Measurements from ENCODE around the gene SPATA20. TPM values are rescaled to one million over a fixed set of nuclear protein-coding genes. Genes with fewer than 3 reads are reported as not detected.

The SPATA20 gene
- total and polyA plus RNA-seq, 9 donors, result 43.5 to 81.2 (median 60.5) TPM

GRCh38 chr17:50519141-50519834 lies 27.7 kb upstream of the SPATA20 start:
- intact Hi-C loops (cut with DNase I), result no loop called here
- Histone ChIP-seq H3K27me3 (no peaks in the 10 kb centered on the region), H3K4me3 (no peak overlapping the region), H3K9me3 (no peaks in the 10 kb centered on the region), H3K27ac (peak overlapping the region; percentile 71 to 73), H3K4me1 (ENCODE audit: insufficient read depth) (peaks cover 25% of the 10 kb centered on the region), H3K36me3 (no peaks in the 10 kb centered on the region)
- WGBS, 3 donors, result 73 to 75% (median 73%) methylated on average over 8 of the region's 8 CpGs
- no peak for TF ChIP-seq POLR2A (IDR thresholded peaks at IDR 0.05)
- TF ChIP-seq, protein P1, sequence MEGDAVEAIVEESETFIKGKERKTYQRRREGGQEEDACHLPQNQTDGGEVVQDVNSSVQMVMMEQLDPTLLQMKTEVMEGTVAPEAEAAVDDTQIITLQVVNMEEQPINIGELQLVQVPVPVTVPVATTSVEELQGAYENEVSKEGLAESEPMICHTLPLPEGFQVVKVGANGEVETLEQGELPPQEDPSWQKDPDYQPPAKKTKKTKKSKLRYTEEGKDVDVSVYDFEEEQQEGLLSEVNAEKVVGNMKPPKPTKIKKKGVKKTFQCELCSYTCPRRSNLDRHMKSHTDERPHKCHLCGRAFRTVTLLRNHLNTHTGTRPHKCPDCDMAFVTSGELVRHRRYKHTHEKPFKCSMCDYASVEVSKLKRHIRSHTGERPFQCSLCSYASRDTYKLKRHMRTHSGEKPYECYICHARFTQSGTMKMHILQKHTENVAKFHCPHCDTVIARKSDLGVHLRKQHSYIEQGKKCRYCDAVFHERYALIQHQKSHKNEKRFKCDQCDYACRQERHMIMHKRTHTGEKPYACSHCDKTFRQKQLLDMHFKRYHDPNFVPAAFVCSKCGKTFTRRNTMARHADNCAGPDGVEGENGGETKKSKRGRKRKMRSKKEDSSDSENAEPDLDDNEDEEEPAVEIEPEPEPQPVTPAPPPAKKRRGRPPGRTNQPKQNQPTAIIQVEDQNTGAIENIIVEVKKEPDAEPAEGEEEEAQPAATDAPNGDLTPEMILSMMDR (IDR thresholded peaks at IDR 0.05), result no peak
- TF ChIP-seq EP300 (IDR thresholded peaks at IDR 0.05), result no peak
- DNase-seq, result no peak

GRCh38 chr17:50520483-50520882 lies 26.5 kb upstream of the SPATA20 start:
- no peak overlapping the region for H3K4me3 ChIP-seq
- TF ChIP-seq, protein P1 (IDR thresholded peaks at IDR 0.05), result no peak
- TF ChIP-seq EP300 (IDR thresholded peaks at IDR 0.05) (no peak), POLR2A (IDR thresholded peaks at IDR 0.05) (no peak)
- H3K36me3 ChIP-seq, result no peaks in the 10 kb centered on the region
- peaks cover 16% of the 10 kb centered on the region for H3K4me1 ChIP-seq (ENCODE audit: insufficient read depth)
- intact Hi-C loops (cut with DNase I), result no loop called here
- H3K27ac ChIP-seq, result peak overlapping the region in 1 of 2 donors; percentile 1
- no peaks in the 10 kb centered on the region for H3K9me3 ChIP-seq
- no peaks in the 10 kb centered on the region for H3K27me3 ChIP-seq
- DNase-seq, result no peak
- 54 to 60% (median 56%) methylated on average over 2 of the region's 2 CpGs for WGBS, 3 donors

DNA sequence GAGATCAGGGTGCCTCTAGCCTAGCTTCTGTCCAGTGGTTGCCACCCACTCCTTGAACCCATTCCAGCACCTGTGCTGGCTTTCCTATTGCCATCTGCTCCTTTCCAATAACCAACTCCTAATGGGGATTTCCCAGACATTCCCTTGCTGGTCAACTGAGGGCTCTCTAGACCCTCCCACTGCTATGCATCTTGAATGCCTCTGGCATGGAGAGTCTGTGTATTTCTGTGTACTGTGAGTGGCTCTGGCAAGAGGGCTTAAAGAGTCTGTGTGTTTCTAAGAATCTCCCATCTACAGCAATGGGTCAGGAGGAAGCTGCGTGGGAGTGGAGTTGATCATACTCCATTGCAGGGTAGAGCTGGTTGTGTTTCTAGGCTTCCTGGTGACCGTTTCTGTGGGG lies 25.5 kb upstream of the SPATA20 start:
- H3K27me3 ChIP-seq, result no peaks in the 10 kb centered on the region
- intact Hi-C loops (cut with DNase I), result no loop called here
- TF ChIP-seq POLR2A (IDR thresholded peaks at IDR 0.05) (no peak), EP300 (IDR thresholded peaks at IDR 0.05) (no peak)
- TF ChIP-seq, protein P1 (IDR thresholded peaks at IDR 0.05), result no peak
- DNase-seq, result no peak
- H3K27ac ChIP-seq, result no peak overlapping the region
- H3K36me3 ChIP-seq, result no peaks in the 10 kb centered on the region
- peaks cover 14% of the 10 kb centered on the region for H3K4me1 ChIP-seq (ENCODE audit: insufficient read depth)
- H3K4me3 ChIP-seq, result no peak overlapping the region
- no peaks in the 10 kb centered on the region for H3K9me3 ChIP-seq
- WGBS, 3 donors, result 79 to 85% (median 82%) methylated on average over 2 of the region's 2 CpGs

GRCh38 chr17:50522766-50523165 lies 24.2 kb upstream of the SPATA20 start:
- Histone ChIP-seq H3K4me1 (ENCODE audit: insufficient read depth) (peaks cover 14% of the 10 kb centered on the region), H3K36me3 (no peaks in the 10 kb centered on the region), H3K9me3 (no peaks in the 10 kb centered on the region), H3K27me3 (no peaks in the 10 kb centered on the region), H3K4me3 (no peak overlapping the region), H3K27ac (no peak overlapping the region)
- no peak for DNase-seq
- TF ChIP-seq, protein P1 (IDR thresholded peaks at IDR 0.05), result no peak
- no peak for TF ChIP-seq EP300 (IDR thresholded peaks at IDR 0.05)
- no peak for TF ChIP-seq POLR2A (IDR thresholded peaks at IDR 0.05)
- 95 to 98% (median 95%) methylated on average over 10 of the region's 10 CpGs for WGBS, 3 donors
- intact Hi-C loops (cut with DNase I), result no loop called here

Data from ovary (tissue), 9 donors.